Calu3 (cell line): Measurements from ENCODE around the gene FAM210B. TPM values are rescaled to one million over a fixed set of nuclear protein-coding genes. Genes with fewer than 3 reads are reported as not detected.

ENCODE experiments used
- BruUV-seq: library from RNA; stranded (reverse); fragments of 400-500 nt; replicated peaks from 2 replicates; lab custom pipeline; 2021; lab: Mats Ljungman, UMichigan
- CTCF ChIA-PET: fragments of 300-600 bp; sonication (Branson Sonifier 250); formaldehyde crosslinking; loops from one replicate; lab custom pipeline; 2022; ENCODE audit warnings: antibody characterized with exemption; lab: Charles Lee
- DNase-seq: peaks from one replicate; pipeline ENCODE4 v3.0.0; 2022
- H3K27ac Mint-ChIP-seq: one replicate; pipeline ENCODE4 v1.8.0; 2022; ENCODE audit warnings: mixed read lengths; ENCODE audit not compliant: unreplicated experiment
- H3K27me3 Mint-ChIP-seq: one replicate; pipeline ENCODE4 v1.8.0; 2022; ENCODE audit warnings: mixed read lengths; ENCODE audit not compliant: unreplicated experiment
- H3K36me3 Mint-ChIP-seq: one replicate; pipeline ENCODE4 v1.8.0; 2022; ENCODE audit warnings: mild to moderate bottlenecking, moderate library complexity, mixed read lengths; ENCODE audit not compliant: insufficient read depth, unreplicated experiment
- H3K4me1 Mint-ChIP-seq: one replicate; pipeline ENCODE4 v1.8.0; 2022; ENCODE audit warnings: mild to moderate bottlenecking, low read depth, mixed read lengths; ENCODE audit not compliant: unreplicated experiment
- H3K4me3 Mint-ChIP-seq: one replicate; pipeline ENCODE4 v1.8.0; 2022; ENCODE audit warnings: mild to moderate bottlenecking, low read depth, moderate library complexity, mixed read lengths; ENCODE audit not compliant: unreplicated experiment
- H3K9me3 Mint-ChIP-seq: one replicate; pipeline ENCODE4 v1.8.0; 2022; ENCODE audit warnings: low read depth, mixed read lengths; ENCODE audit not compliant: unreplicated experiment
- intact Hi-C: fragments of 100-400 bp; cut with micrococcal nuclease; formaldehyde crosslinking; loops from one replicate; pipeline ENCODE4 v1.10.0; 2022; ENCODE audit not compliant: unreplicated experiment
- total RNA-seq: library from RNA; stranded (reverse); gene quantifications from 2 replicates; pipeline ENCODE4 v1.2.3, GENCODE V29; 2022
- TF ChIP-seq, protein P1 (sequence below): fragments of 200-600 bp; IDR thresholded peaks from one replicate; pipeline ENCODE4 v1.8.0; 2022; ENCODE audit warnings: antibody characterized with exemption; ENCODE audit not compliant: unreplicated experiment

The FAM210B gene
- total RNA-seq, 1 experiment from 2014 or later = 8.7 TPM

GRCh38 chr20:56391596-56392131 lies 32.9 kb downstream of the FAM210B start:
- Mint-ChIP-seq H3K4me3 (no peak overlapping the region), H3K36me3 (peaks cover 17% of the 10 kb centered on the region), H3K27ac (no peak overlapping the region), H3K9me3 (no peaks in the 10 kb centered on the region), H3K4me1 (peaks cover 26% of the 10 kb centered on the region), H3K27me3 (no peaks in the 10 kb centered on the region)
- intact Hi-C loops = loop anchor here (5.0 kb wide), 1 partner anchor 34 kb away; the partner anchor contains the start of gene FAM210B
- TF ChIP-seq, protein P1, sequence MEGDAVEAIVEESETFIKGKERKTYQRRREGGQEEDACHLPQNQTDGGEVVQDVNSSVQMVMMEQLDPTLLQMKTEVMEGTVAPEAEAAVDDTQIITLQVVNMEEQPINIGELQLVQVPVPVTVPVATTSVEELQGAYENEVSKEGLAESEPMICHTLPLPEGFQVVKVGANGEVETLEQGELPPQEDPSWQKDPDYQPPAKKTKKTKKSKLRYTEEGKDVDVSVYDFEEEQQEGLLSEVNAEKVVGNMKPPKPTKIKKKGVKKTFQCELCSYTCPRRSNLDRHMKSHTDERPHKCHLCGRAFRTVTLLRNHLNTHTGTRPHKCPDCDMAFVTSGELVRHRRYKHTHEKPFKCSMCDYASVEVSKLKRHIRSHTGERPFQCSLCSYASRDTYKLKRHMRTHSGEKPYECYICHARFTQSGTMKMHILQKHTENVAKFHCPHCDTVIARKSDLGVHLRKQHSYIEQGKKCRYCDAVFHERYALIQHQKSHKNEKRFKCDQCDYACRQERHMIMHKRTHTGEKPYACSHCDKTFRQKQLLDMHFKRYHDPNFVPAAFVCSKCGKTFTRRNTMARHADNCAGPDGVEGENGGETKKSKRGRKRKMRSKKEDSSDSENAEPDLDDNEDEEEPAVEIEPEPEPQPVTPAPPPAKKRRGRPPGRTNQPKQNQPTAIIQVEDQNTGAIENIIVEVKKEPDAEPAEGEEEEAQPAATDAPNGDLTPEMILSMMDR = no peak
- CTCF ChIA-PET = interaction anchor here (0.5 to 1.3 kb wide), 6 partner anchors 33 to 189 kb away, joined by 3 to 5 read pairs (median 3); partner anchors contain the start of gene FAM210B
- no TSS peak for BruUV-seq
- no peak for DNase-seq

DNA sequence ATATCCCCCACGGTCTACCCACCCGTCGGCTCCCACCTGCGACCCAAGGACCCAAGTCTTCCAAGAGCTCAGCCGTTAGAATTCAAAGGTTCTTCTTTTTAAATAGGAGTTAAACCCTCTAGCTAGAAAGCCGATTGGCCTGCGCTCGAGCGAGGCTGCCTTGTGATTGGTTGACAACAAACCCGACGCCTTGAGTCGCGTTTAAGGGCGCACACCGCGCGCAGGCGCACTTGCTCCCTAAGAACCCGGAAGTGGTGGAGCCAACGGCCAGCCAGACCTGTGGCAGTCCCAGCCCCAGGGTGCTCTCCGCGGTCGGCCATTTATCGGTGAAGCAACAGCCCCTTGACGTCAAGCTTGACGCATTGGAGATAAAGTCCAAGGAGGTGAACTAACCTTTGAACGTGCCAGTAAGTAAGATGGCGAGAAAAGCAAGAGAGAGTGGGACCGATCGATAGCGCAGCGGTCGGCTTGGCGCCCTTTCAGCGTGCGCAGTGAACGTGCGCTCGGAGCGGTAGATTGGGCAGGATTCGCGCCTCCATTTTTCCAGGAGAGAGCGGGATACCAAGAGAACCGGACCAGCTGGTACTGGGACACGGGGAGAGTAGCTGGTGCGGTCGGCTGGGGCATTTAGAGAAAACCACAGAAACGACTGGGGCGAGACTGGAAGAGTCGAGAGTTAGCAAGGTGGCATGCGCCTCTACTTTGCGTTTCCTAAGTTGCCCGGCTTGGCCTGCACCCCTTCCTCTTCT lies 33.5 kb downstream of the FAM210B start, which contains the start of the genes AURKA and CSTF1:
Gene AURKA (minus strand): TSS at position 84 of the 749 bp plus-strand sequence. CDS start 4,018 bp downstream, outside the sequence.
Gene CSTF1 (plus strand): TSS at position 514 of the 749 bp plus-strand sequence. CDS start 2,908 bp downstream, outside the sequence.
- H3K4me1 Mint-ChIP-seq = peaks cover 26% of the 10 kb centered on the region
- TSS peak; percentile 45 for BruUV-seq
- H3K27ac Mint-ChIP-seq = no peak within 1 kb of the TSS
- DNase-seq = peak; percentile 99
- H3K9me3 Mint-ChIP-seq = no peaks in the 10 kb centered on the region
- CTCF ChIA-PET = interaction anchor here (0.8 to 1.3 kb wide), 4 partner anchors 34 to 190 kb away, joined by 3 read pairs; partner anchors contain the start of gene FAM210B
- TF ChIP-seq, protein P1 = no peak
- intact Hi-C loops = loop anchor here (5.0 kb wide), 1 partner anchor 35 kb away; the partner anchor contains the start of gene FAM210B
- no peaks in the 10 kb centered on the region for H3K27me3 Mint-ChIP-seq
- no peak within 1 kb of the TSS for H3K4me3 Mint-ChIP-seq
- peaks cover 23% of the 10 kb centered on the region for H3K36me3 Mint-ChIP-seq

DNA sequence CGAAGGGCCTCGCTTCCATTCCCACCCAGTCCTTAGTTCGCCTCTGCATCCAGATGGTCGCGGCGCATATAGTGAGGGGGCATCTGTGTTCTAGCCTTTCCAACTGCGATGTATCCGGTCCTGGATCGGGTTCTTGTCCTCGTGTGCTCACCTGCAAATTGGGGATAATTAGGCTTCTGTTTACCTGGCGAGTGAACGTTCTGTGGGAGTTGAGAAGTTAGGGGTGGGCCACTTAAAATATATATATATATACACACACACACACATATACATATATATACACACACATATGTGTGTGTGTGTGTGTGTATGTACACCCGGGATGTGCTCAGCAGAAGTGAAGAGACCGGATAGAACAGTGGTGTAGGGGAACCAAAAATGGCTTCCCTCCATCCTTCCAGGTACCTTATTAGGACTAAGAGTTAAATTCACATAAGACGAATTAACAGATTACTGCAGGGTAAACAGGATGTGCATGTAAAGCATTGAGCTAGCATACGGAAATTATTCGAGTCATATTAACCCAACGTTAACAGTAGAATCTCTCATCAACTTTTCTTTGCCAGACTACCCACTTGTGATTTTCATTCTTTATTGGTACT lies 34.2 kb downstream of the FAM210B start:
- Mint-ChIP-seq H3K27me3 (no peaks in the 10 kb centered on the region), H3K4me1 (peaks cover 26% of the 10 kb centered on the region), H3K27ac (no peak overlapping the region), H3K36me3 (peaks cover 30% of the 10 kb centered on the region), H3K9me3 (no peaks in the 10 kb centered on the region), H3K4me3 (no peak overlapping the region)
- CTCF ChIA-PET = interaction anchor here (1.0 to 1.3 kb wide), 3 partner anchors 68 to 191 kb away, joined by 3 read pairs; no protein-coding TSS in a partner anchor
- intact Hi-C loops = loop anchor here (5.0 kb wide), 1 partner anchor 36 kb away; the partner anchor contains the start of gene FAM210B
- TF ChIP-seq, protein P1 = no peak
- BruUV-seq = no TSS peak
- DNase-seq = no peak

DNA sequence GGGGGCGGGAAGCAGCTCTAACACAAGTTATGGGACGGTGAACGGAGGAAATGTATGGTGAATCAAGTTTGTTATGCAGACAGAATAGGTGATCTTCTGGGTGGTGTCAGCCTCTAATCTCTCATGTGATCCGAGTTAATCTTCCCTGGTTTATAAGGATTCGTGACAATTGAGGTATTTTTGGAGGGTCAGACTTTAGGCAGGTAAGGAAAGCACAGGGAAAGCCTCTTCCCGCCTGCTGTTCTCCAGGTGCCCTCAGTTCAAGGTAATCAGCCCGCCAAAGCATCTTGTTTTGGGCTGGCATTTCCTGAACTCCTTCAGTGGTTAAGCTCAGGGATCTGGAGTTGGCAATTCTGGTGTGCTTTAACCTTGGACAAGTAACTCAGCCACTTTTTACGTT lies 34.9 kb downstream of the FAM210B start:
- peaks cover 33% of the 10 kb centered on the region for H3K36me3 Mint-ChIP-seq
- intact Hi-C loops = loop anchor here (5.0 kb wide), 1 partner anchor 36 kb away; the partner anchor contains the start of gene FAM210B
- H3K9me3 Mint-ChIP-seq = no peaks in the 10 kb centered on the region
- BruUV-seq = no TSS peak
- no peak overlapping the region for H3K27ac Mint-ChIP-seq
- no peaks in the 10 kb centered on the region for H3K27me3 Mint-ChIP-seq
- H3K4me1 Mint-ChIP-seq = peaks cover 25% of the 10 kb centered on the region
- TF ChIP-seq, protein P1 = no peak
- no peak for DNase-seq
- H3K4me3 Mint-ChIP-seq = no peak overlapping the region
- CTCF ChIA-PET = no interaction called here
